ENCODE measurements around the gene APLF. TPM values are rescaled to one million over a fixed set of nuclear protein-coding genes. Genes with fewer than 3 reads are reported as not detected.

APLF gene
- total and polyA plus RNA-seq, 2 of the 8 experiments (the other 6 are each of a cell fraction or from before 2014, with no cell fraction given) = 4.4 to 7.3 TPM

- no peak overlapping the region for H3K14ac ChIP-seq (ENCODE audit: insufficient read length)
- TF ChIP-seq MAFK (IDR thresholded peaks at IDR 0.05; ENCODE audit: low read depth, low read length) (no peak), CEBPB (IDR thresholded peaks at IDR 0.05; ENCODE audit: low read depth, low read length) (no peak), KDM4A (IDR thresholded peaks at IDR 0.05; ENCODE audit: low read depth, low read length, severe bottlenecking) (no peak), PHF8 (conservative IDR thresholded peaks at IDR 0.05; ENCODE audit: low read depth, low read length) (no peak), SUZ12 (IDR thresholded peaks at IDR 0.05; ENCODE audit: low read length) (no peak)
Measured at GRCh38 chr2:68475576-68475975, 8.2 kb downstream of the APLF start.

More at GRCh38 chr2:68475576-68475975, 8.2 kb downstream of the APLF start:
- no peaks in the 10 kb centered on the region; the same call in 1 of the 2 replicates for H3K79me1 ChIP-seq (ENCODE audit: low read depth, low read length)
- ChIA-PET CTCF (ENCODE audit: partially characterized antibody) (interaction anchor here (1.3 to 3.0 kb wide), 2 partner anchors 9 to 12 kb away, joined by 3 to 13 read pairs; no protein-coding TSS in a partner anchor), POLR2A (ENCODE audit: partially characterized antibody) (no interaction called here)
- H3K23me2 ChIP-seq (ENCODE audit: low read depth, low read length) = no peaks in the 10 kb centered on the region
- H3K9ac ChIP-seq (replicated peaks in 1 of 4; ENCODE audit: extremely low read depth in 1 of 4, low read depth in 3 of 4, low read length in 3 of 4) = no peak overlapping the region
- WGBS, 2 experiments (ENCODE audit: extremely low coverage in 1 of 2, insufficient coverage in 1 of 2, insufficient read length in 1 of 2, insufficient replicate concordance in 2 of 2, low coverage in 1 of 2, low lambda C conversion rate in 2 of 2, missing lambda C conversion rate in 1 of 2) = 85% methylated on average over 2 of the region's 2 CpGs; no CpG with 5 or more reads in 1 of the 2 experiments
- no peak overlapping the region for H4K8ac ChIP-seq (ENCODE audit: extremely low read depth, insufficient read depth, low read length)
- FAIRE-seq = no peak
- no peak overlapping the region for H2BK120ac ChIP-seq (replicated peaks; ENCODE audit: low read depth, low read length)
- peaks cover 0 to 1% of the 10 kb centered on the region in 2 experiments for H4K20me1 ChIP-seq (replicated peaks in 1 of 2; ENCODE audit: control insufficient read depth in 1 of 2, insufficient read depth in 2 of 2, low read length in 2 of 2)
- no peaks in the 10 kb centered on the region for H3K36me3 ChIP-seq (ENCODE audit: control insufficient read depth in 2 of 4, insufficient read depth in 4 of 4, low read length in 3 of 4)
- H4K5ac ChIP-seq (ENCODE audit: insufficient read length, low read depth, low read length) = no peak overlapping the region
- H3K18ac ChIP-seq (ENCODE audit: extremely low read depth, low read length) = no peak overlapping the region
- H3K56ac ChIP-seq (replicated peaks; ENCODE audit: insufficient read length, low read depth, low read length) = no peak overlapping the region
- H3K9me3 ChIP-seq (ENCODE audit: insufficient read depth in 2 of 2, low read depth in 1 of 2, low read length in 1 of 2) = no peaks in the 10 kb centered on the region
- H3K27ac ChIP-seq (ENCODE audit: low read depth, low read length) = no peak overlapping the region
- H4K91ac ChIP-seq (replicated peaks; ENCODE audit: insufficient read length, low read length) = no peak overlapping the region
- H2AFZ ChIP-seq (ENCODE audit: low read length) = no peak overlapping the region
- H2BK15ac ChIP-seq (ENCODE audit: low read length) = no peak overlapping the region
- no peak overlapping the region for H3K4ac ChIP-seq (replicated peaks; ENCODE audit: insufficient read length, low read depth, low read length)
- H2BK12ac ChIP-seq (ENCODE audit: low read depth, low read length) = no peak overlapping the region
- no peak overlapping the region for H3K23ac ChIP-seq (ENCODE audit: insufficient read length)
- H3K4me1 ChIP-seq (replicated peaks in 1 of 4; ENCODE audit: control insufficient read depth in 3 of 4, insufficient read depth in 4 of 4, low read length in 3 of 4) = no peaks in the 10 kb centered on the region
- no peak overlapping the region for H2BK20ac ChIP-seq (ENCODE audit: low read length)
- no peaks in the 10 kb centered on the region for H3K27me3 ChIP-seq (replicated peaks in 1 of 4; ENCODE audit: control insufficient read depth in 3 of 4, extremely low read depth in 1 of 4, insufficient read depth in 3 of 4, low read length in 3 of 4)
- no peaks in the 10 kb centered on the region; a peak in 1 of 4 replicates for H3K79me2 ChIP-seq (ENCODE audit: control insufficient read depth in 1 of 2, insufficient read depth in 2 of 2, low read length in 2 of 2)
- DNase-seq (ENCODE audit: low read depth in 1 of 2, low spot score in 2 of 2) = no peak
- no peak overlapping the region for H2BK5ac ChIP-seq (ENCODE audit: low read depth, low read length)
- no peak overlapping the region for H3K4me2 ChIP-seq (ENCODE audit: insufficient read depth in 1 of 2, low read depth in 2 of 2, low read length in 2 of 2)
- no peak overlapping the region for H2AK5ac ChIP-seq (ENCODE audit: low read depth, low read length)
- H3K4me3 ChIP-seq (ENCODE audit: extremely low read depth in 1 of 4, insufficient read depth in 2 of 4, low read depth in 3 of 4, low read length in 4 of 4) = no peak overlapping the region
